MM.1S (cell line): Measurements from ENCODE around the gene MYO9B.

Source experiments
- DNase-seq: peaks from one replicate; pipeline ENCODE4 v3.0.0-alpha.2; 2015
- H2AFZ ChIP-seq: fragments of 300-600 bp; sonication (generic); 2 replicates; pipeline ENCODE4 v1.6.0; 2016; ENCODE audit warnings: antibody characterized with exemption, low read length
- H3F3A ChIP-seq: fragments of 300-600 bp; sonication (generic); 2 replicates; pipeline ENCODE4 v1.6.1; 2016; ENCODE audit warnings: mild to moderate bottlenecking, antibody characterized with exemption, low read length, moderate library complexity, mixed read lengths; ENCODE audit not compliant: insufficient read depth
- H3K27ac ChIP-seq: fragments of 300-600 bp; sonication (generic); 2 replicates; pipeline ENCODE4 v1.5.1; 2016; ENCODE audit warnings: mild to moderate bottlenecking, low read length
- H3K27me3 ChIP-seq: fragments of 300-600 bp; sonication (generic); replicated peaks from 2 replicates; pipeline ENCODE4 v1.6.0; 2016; ENCODE audit warnings: low read length; ENCODE audit not compliant: insufficient read depth
- H3K36me3 ChIP-seq: fragments of 300-600 bp; sonication (generic); replicated peaks from 2 replicates; pipeline ENCODE4 v1.6.1; 2016; ENCODE audit warnings: mild to moderate bottlenecking, low read length, mixed read lengths; ENCODE audit not compliant: insufficient read depth
- H3K4me1 ChIP-seq: fragments of 300-600 bp; sonication (generic); 2 replicates; pipeline ENCODE4 v1.6.1; 2016; ENCODE audit warnings: low read length, mixed read lengths
- H3K4me2 ChIP-seq: fragments of 300-600 bp; sonication (generic); 2 replicates; pipeline ENCODE4 v1.6.0; 2016; ENCODE audit warnings: low read depth, low read length
- H3K4me3 ChIP-seq: fragments of 300-600 bp; sonication (generic); 2 replicates; pipeline ENCODE4 v1.5.1; 2016; ENCODE audit warnings: low read length, mixed read lengths
- H3K79me2 ChIP-seq: fragments of 300-600 bp; sonication (generic); 2 replicates; pipeline ENCODE4 v1.6.1; 2016; ENCODE audit warnings: mixed run types, low read length, mixed read lengths
- H3K9ac ChIP-seq: fragments of 300-600 bp; sonication (generic); 2 replicates; pipeline ENCODE4 v1.6.1; 2016; ENCODE audit warnings: low read length, mixed read lengths
- H3K9me2 ChIP-seq: fragments of 300-600 bp; sonication (generic); replicated peaks from 2 replicates; pipeline ENCODE4 v1.6.1; 2016; ENCODE audit warnings: mild to moderate bottlenecking, low read length, mixed read lengths; ENCODE audit not compliant: insufficient read depth
- H3K9me3 ChIP-seq: fragments of 300-600 bp; sonication (generic); replicated peaks from 2 replicates; pipeline ENCODE4 v1.6.1; 2016; ENCODE audit warnings: mild to moderate bottlenecking, low read length, mixed read lengths; ENCODE audit not compliant: insufficient read depth
- H4K20me1 ChIP-seq: fragments of 300-600 bp; sonication (generic); 2 replicates; pipeline ENCODE4 v1.6.1; 2016; ENCODE audit warnings: mild to moderate bottlenecking, low read length, moderate library complexity, mixed read lengths; ENCODE audit not compliant: insufficient read depth
- CTCF ChIP-seq: fragments of 300-600 bp; sonication (generic); IDR thresholded peaks from 2 replicates; pipeline ENCODE4 v1.5.1; 2016; ENCODE audit warnings: antibody characterized with exemption, low read length, mixed read lengths
- EZH2 ChIP-seq: fragments of 300-600 bp; sonication (generic); optimal IDR thresholded peaks from 2 replicates; pipeline ENCODE3; 2017; ENCODE audit warnings: low read depth, mild to moderate bottlenecking, antibody characterized with exemption, low read length, mixed read lengths
- EZH2phosphoT487 ChIP-seq: fragments of 300-600 bp; sonication (generic); IDR thresholded peaks from 2 replicates; pipeline ENCODE4 v1.6.1; 2018; ENCODE audit warnings: antibody characterized with exemption, low read length

MYO9B gene

GRCh38 chr19:17080440-17080801 is 4.8 kb downstream of the MYO9B start:
- no peak overlapping the region for H2AFZ ChIP-seq
- peak overlapping the region; percentile 97 for H3K4me2 ChIP-seq
- peak overlapping the region; percentile 28; the same call in 1 of the 2 replicates for H3K9ac ChIP-seq
- TF ChIP-seq EZH2phosphoT487 (no peak), EZH2 (no peak), CTCF (no peak)
- H3K79me2 ChIP-seq: peaks cover 84% of the 10 kb centered on the region
- no peaks in the 10 kb centered on the region for H3K36me3 ChIP-seq
- H3K9me2 ChIP-seq: no peaks in the 10 kb centered on the region
- peak overlapping the region; percentile 63 for H3K4me3 ChIP-seq
- no peaks in the 10 kb centered on the region for H3K27me3 ChIP-seq
- peaks cover 27% of the 10 kb centered on the region for H3F3A ChIP-seq
- peak overlapping the region; percentile 71; the same call in 1 of the 2 replicates for H3K27ac ChIP-seq
- no peak for DNase-seq
- peaks cover 19% of the 10 kb centered on the region for H3K4me1 ChIP-seq
- H3K9me3 ChIP-seq: no peaks in the 10 kb centered on the region
- H4K20me1 ChIP-seq: no peaks in the 10 kb centered on the region

- TF ChIP-seq EZH2phosphoT487 (no peak), EZH2 (no peak), CTCF (no peak)
- H2AFZ ChIP-seq: no peak overlapping the region
- H3K9me2 ChIP-seq: no peaks in the 10 kb centered on the region
- no peak overlapping the region for H3K27ac ChIP-seq
- peaks cover 13% of the 10 kb centered on the region for H3K4me1 ChIP-seq
- peaks cover 27% of the 10 kb centered on the region for H3F3A ChIP-seq
- no peaks in the 10 kb centered on the region for H3K36me3 ChIP-seq
- H3K4me2 ChIP-seq: no peak overlapping the region
- no peak overlapping the region for H3K9ac ChIP-seq
- H3K79me2 ChIP-seq: peaks cover 74% of the 10 kb centered on the region
- DNase-seq: no peak
- no peaks in the 10 kb centered on the region for H3K27me3 ChIP-seq
- H4K20me1 ChIP-seq: no peaks in the 10 kb centered on the region
- no peaks in the 10 kb centered on the region for H3K9me3 ChIP-seq
- H3K4me3 ChIP-seq: no peak overlapping the region
Observed at GRCh38 chr19:17081672-17082630, 6.4 kb downstream of the MYO9B start.

- Histone ChIP-seq H3K4me2 (no peak overlapping the region), H3K27me3 (no peaks in the 10 kb centered on the region), H3K9me2 (no peaks in the 10 kb centered on the region), H2AFZ (no peak overlapping the region), H3F3A (no peaks in the 10 kb centered on the region), H3K9ac (no peak overlapping the region), H3K9me3 (no peaks in the 10 kb centered on the region), H3K4me1 (no peaks in the 10 kb centered on the region), H3K27ac (no peak overlapping the region), H4K20me1 (no peaks in the 10 kb centered on the region), H3K79me2 (peaks cover 58% of the 10 kb centered on the region), H3K36me3 (no peaks in the 10 kb centered on the region), H3K4me3 (no peak overlapping the region)
- TF ChIP-seq CTCF (no peak), EZH2 (no peak)
- DNase-seq: no peak
Observed at GRCh38 chr19:17086120-17086519, 10.5 kb downstream of the MYO9B start.
